Mesendoderm (in vitro differentiated cells): ENCODE results near the gene TIMM22.
"Not testable (repeated sequence)": the region's sequence is repeated elsewhere in the genome, so short reads cannot be mapped to it uniquely, and the experiment has no call there.

ENCODE experiments used
- DNase-seq: peaks from one replicate; pipeline ENCODE4 v3.0.0; 2013
- H2AK5ac ChIP-seq: 2 replicates; pipeline ENCODE4 v1.6.1; 2013; ENCODE audit warnings: low read length, inconsistent platforms
- H2BK120ac ChIP-seq: 2 replicates; pipeline ENCODE4 v1.6.1; 2013; ENCODE audit warnings: low read depth, mild to moderate bottlenecking, low read length, moderate library complexity, mixed read lengths
- H2BK15ac ChIP-seq: replicated peaks from 2 replicates; pipeline ENCODE4 v1.6.1; 2013; ENCODE audit warnings: low read depth, mild to moderate bottlenecking, moderate library complexity
- H2BK5ac ChIP-seq: 2 replicates; pipeline ENCODE4 v1.6.1; 2013; ENCODE audit warnings: low read length, inconsistent platforms
- H3K18ac ChIP-seq: 2 replicates; pipeline ENCODE4 v1.6.1; 2013; ENCODE audit warnings: mild to moderate bottlenecking, low read length, mixed read lengths
- H3K23ac ChIP-seq: one replicate; pipeline ENCODE4 v1.6.1; 2013; ENCODE audit warnings: low read length
- H3K27ac ChIP-seq: 2 replicates; pipeline ENCODE4 v1.5.1; 2013; ENCODE audit warnings: low read depth, mild to moderate bottlenecking, inconsistent platforms, low read length, moderate library complexity
- H3K27me3 ChIP-seq: 2 replicates; pipeline ENCODE4 v1.6.1; 2013; ENCODE audit warnings: low read length, control low read depth, mild to moderate bottlenecking, inconsistent platforms; ENCODE audit not compliant: insufficient read depth, poor library complexity
- H3K36me3 ChIP-seq: 2 replicates; pipeline ENCODE4 v1.6.1; 2013; ENCODE audit warnings: low read length, inconsistent platforms; ENCODE audit not compliant: control insufficient read depth, insufficient read depth
- H3K4ac ChIP-seq: one replicate; pipeline ENCODE4 v1.6.1; 2013; ENCODE audit warnings: low read depth, mild to moderate bottlenecking, low read length, moderate library complexity
- H3K4me1 ChIP-seq: 2 replicates; pipeline ENCODE4 v1.6.1; 2013; ENCODE audit warnings: low read depth, low read length, inconsistent platforms; ENCODE audit not compliant: control insufficient read depth
- H3K4me2 ChIP-seq: 2 replicates; pipeline ENCODE4 v1.6.1; 2013; ENCODE audit warnings: low read length
- H3K4me3 ChIP-seq: 2 replicates; pipeline ENCODE4 v1.5.1; 2013; ENCODE audit warnings: mild to moderate bottlenecking, low read length
- H3K56ac ChIP-seq: one replicate; pipeline ENCODE4 v1.6.1; 2013; ENCODE audit warnings: low read length
- H3K79me1 ChIP-seq: 2 replicates; pipeline ENCODE4 v1.6.1; 2013; ENCODE audit warnings: low read length, inconsistent platforms
- H3K79me2 ChIP-seq: 2 replicates; pipeline ENCODE4 v1.6.1; 2013; ENCODE audit warnings: mild to moderate bottlenecking, low read length; ENCODE audit not compliant: control insufficient read depth, insufficient read depth
- H3K9ac ChIP-seq: 2 replicates; pipeline ENCODE4 v1.6.1; 2013; ENCODE audit warnings: low read length, inconsistent platforms
- H4K5ac ChIP-seq: one replicate; pipeline ENCODE4 v1.6.1; 2013; ENCODE audit warnings: low read length
- H4K8ac ChIP-seq: one replicate; pipeline ENCODE4 v1.6.1; 2013; ENCODE audit warnings: low read depth, mild to moderate bottlenecking, control low read depth, low read length, moderate library complexity
- WGBS: extraction: QIAGEN DNeasy Blood & Tissue Kit; methylation state at CpG from one replicate; pipeline ENCODE4 v1.1.7; 2013; ENCODE audit warnings: low lambda C conversion rate, missing lambda C conversion rate; ENCODE audit not compliant: insufficient coverage; ENCODE audit errors: extremely low coverage; 5-methylcytosine and 5-hydroxymethylcytosine counted together

The TIMM22 gene

GRCh38 chr17:986322-986929 is 10.5 kb upstream of the TIMM22 start:
- no peak overlapping the region for H4K5ac ChIP-seq
- no peak overlapping the region for H3K56ac ChIP-seq
- H3K4me3 ChIP-seq = no peak overlapping the region
- no peaks in the 10 kb centered on the region for H3K4me1 ChIP-seq
- no peaks in the 10 kb centered on the region for H3K79me1 ChIP-seq
- no peak overlapping the region for H2BK120ac ChIP-seq
- no peaks in the 10 kb centered on the region for H3K79me2 ChIP-seq
- H2AK5ac ChIP-seq = no peak overlapping the region
- H3K27ac ChIP-seq = no peak overlapping the region
- no peak overlapping the region for H4K8ac ChIP-seq
- H3K4me2 ChIP-seq = no peak overlapping the region
- H3K27me3 ChIP-seq = no peaks in the 10 kb centered on the region
- WGBS = no CpG with 5 or more reads among the region's 6 CpGs
- no peaks in the 10 kb centered on the region for H3K36me3 ChIP-seq
- no peak overlapping the region for H2BK15ac ChIP-seq
- no peak overlapping the region for H3K9ac ChIP-seq
- H2BK5ac ChIP-seq = no peak overlapping the region
- H3K18ac ChIP-seq = no peak overlapping the region
- DNase-seq = no peak
- no peak overlapping the region for H3K23ac ChIP-seq
- no peak overlapping the region for H3K4ac ChIP-seq

GRCh38 chr17:987931-988330 is 9.0 kb upstream of the TIMM22 start:
- Histone ChIP-seq H3K56ac (no peak overlapping the region), H3K4me3 (no peak overlapping the region), H3K27ac (no peak overlapping the region), H2BK120ac (no peak overlapping the region), H3K4me1 (no peaks in the 10 kb centered on the region), H2BK5ac (no peak overlapping the region), H4K5ac (no peak overlapping the region), H3K18ac (no peak overlapping the region), H3K79me2 (no peaks in the 10 kb centered on the region), H3K79me1 (no peaks in the 10 kb centered on the region), H2AK5ac (no peak overlapping the region), H3K36me3 (no peaks in the 10 kb centered on the region), H3K4me2 (no peak overlapping the region), H4K8ac (no peak overlapping the region), H2BK15ac (no peak overlapping the region), H3K4ac (no peak overlapping the region), H3K9ac (no peak overlapping the region), H3K27me3 (no peaks in the 10 kb centered on the region), H3K23ac (no peak overlapping the region)
- no CpG with 5 or more reads among the region's 15 CpGs for WGBS
- no peak for DNase-seq

- no CpG with 5 or more reads among the region's 11 CpGs for WGBS
- Histone ChIP-seq H3K18ac (no peak overlapping the region), H3K23ac (no peak overlapping the region), H3K79me2 (no peaks in the 10 kb centered on the region), H4K5ac (no peak overlapping the region), H3K36me3 (no peaks in the 10 kb centered on the region), H3K4me3 (no peak overlapping the region), H3K27ac (no peak overlapping the region), H2BK120ac (no peak overlapping the region), H3K27me3 (no peaks in the 10 kb centered on the region), H3K4ac (no peak overlapping the region), H4K8ac (no peak overlapping the region), H3K4me2 (no peak overlapping the region), H2BK15ac (no peak overlapping the region), H3K4me1 (no peaks in the 10 kb centered on the region), H3K79me1 (no peaks in the 10 kb centered on the region), H2BK5ac (no peak overlapping the region), H3K9ac (no peak overlapping the region), H2AK5ac (no peak overlapping the region), H3K56ac (no peak overlapping the region)
- no peak for DNase-seq
Measured at GRCh38 chr17:988561-988960, 8.4 kb upstream of the TIMM22 start.

- Histone ChIP-seq H3K4me1 (no peaks in the 10 kb centered on the region), H2BK120ac (no peak overlapping the region), H3K27ac (no peak overlapping the region), H3K4me2 (no peak overlapping the region), H4K8ac (no peak overlapping the region), H3K4ac (no peak overlapping the region), H4K5ac (no peak overlapping the region), H3K27me3 (no peaks in the 10 kb centered on the region), H3K79me1 (peaks cover 5% of the 10 kb centered on the region), H2BK15ac (no peak overlapping the region), H3K4me3 (no peak overlapping the region), H2BK5ac (no peak overlapping the region), H3K18ac (no peak overlapping the region), H3K23ac (no peak overlapping the region), H3K56ac (no peak overlapping the region), H2AK5ac (no peak overlapping the region), H3K36me3 (no peaks in the 10 kb centered on the region), H3K79me2 (peaks cover 7% of the 10 kb centered on the region), H3K9ac (no peak overlapping the region)
- no CpG with 5 or more reads among the region's 13 CpGs for WGBS
- no peak for DNase-seq
Measured at GRCh38 chr17:992933-993332, 4.0 kb upstream of the TIMM22 start.

GRCh38 chr17:995324-995723 is 1.6 kb upstream of the TIMM22 start:
- not testable (repeated sequence) for H3K4ac ChIP-seq, H3K56ac ChIP-seq, H3K4me3 ChIP-seq, DNase-seq, H3K4me1 ChIP-seq, H3K79me1 ChIP-seq, H3K18ac ChIP-seq, H3K36me3 ChIP-seq, H3K27me3 ChIP-seq, H3K4me2 ChIP-seq, H2BK5ac ChIP-seq, H2BK15ac ChIP-seq, H2AK5ac ChIP-seq, H3K9ac ChIP-seq, H2BK120ac ChIP-seq, H3K27ac ChIP-seq, H4K8ac ChIP-seq, H3K23ac ChIP-seq, H4K5ac ChIP-seq
- peaks cover 11% of the 10 kb centered on the region for H3K79me2 ChIP-seq
- WGBS = no CpG with 5 or more reads among the region's 8 CpGs

GRCh38 chr17:998111-998510 is 1.2 kb downstream of the TIMM22 start:
- H3K18ac ChIP-seq = no peak overlapping the region
- peaks cover 10% of the 10 kb centered on the region for H3K79me1 ChIP-seq
- H3K9ac ChIP-seq = no peak overlapping the region
- H3K4me2 ChIP-seq = peak overlapping the region; percentile 14
- H3K56ac ChIP-seq = no peak overlapping the region
- H3K36me3 ChIP-seq = peaks cover 7% of the 10 kb centered on the region
- peaks cover 11% of the 10 kb centered on the region for H3K79me2 ChIP-seq
- WGBS = no CpG with 5 or more reads among the region's 2 CpGs
- no peak overlapping the region for H2BK120ac ChIP-seq
- H4K8ac ChIP-seq = no peak overlapping the region
- H3K4ac ChIP-seq = no peak overlapping the region
- H4K5ac ChIP-seq = no peak overlapping the region
- H2AK5ac ChIP-seq = no peak overlapping the region
- H3K27me3 ChIP-seq = no peaks in the 10 kb centered on the region
- no peak overlapping the region for H2BK5ac ChIP-seq
- no peaks in the 10 kb centered on the region for H3K4me1 ChIP-seq
- H3K4me3 ChIP-seq = no peak overlapping the region
- no peak overlapping the region for H2BK15ac ChIP-seq
- H3K23ac ChIP-seq = no peak overlapping the region
- no peak for DNase-seq
- no peak overlapping the region for H3K27ac ChIP-seq
